Islet of Langerhans (tissue), 1 donor: Measurements from ENCODE around the gene PRAC2.
"Not testable (repeated sequence)": the region's sequence is repeated elsewhere in the genome, so short reads cannot be mapped to it uniquely, and the experiment has no call there.

Experiments used
- FAIRE-seq: peaks from one replicate; lab custom pipeline; 2011; peaks lifted over from hg19 to GRCh38; lab: Jason Lieb, UNC

The PRAC2 gene

DNA sequence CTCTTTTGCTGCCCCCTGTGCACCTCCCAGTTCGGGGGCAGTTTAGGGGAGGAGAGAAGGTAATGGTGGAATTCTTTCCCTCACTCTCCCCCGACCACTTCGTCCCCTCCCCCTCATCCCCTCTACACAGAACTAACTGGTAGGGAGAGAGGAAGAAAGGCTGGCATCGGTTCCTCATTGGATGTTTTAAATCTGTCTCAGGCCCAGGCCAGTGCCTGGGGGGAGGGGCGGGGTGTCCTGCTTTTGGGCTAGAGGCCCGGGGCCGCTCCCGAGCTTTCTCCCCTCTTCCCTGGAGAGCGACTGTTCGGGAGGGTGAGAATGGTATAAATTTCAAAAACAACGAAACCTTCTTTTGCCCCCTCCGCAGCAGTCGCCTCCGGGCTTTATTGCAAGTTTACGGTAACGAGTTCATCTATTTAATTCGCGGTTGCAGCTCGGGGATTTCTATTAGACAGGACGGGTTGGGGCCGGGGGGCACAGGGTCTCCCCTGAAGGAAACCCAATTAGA is at the start of gene PRAC2:
Gene PRAC2 (plus strand): TSS at position 271 of the 508 bp plus-strand sequence. CDS start 1,226 bp downstream, outside the sequence.
- no peak for FAIRE-seq

GRCh38 chr17:48676963-48677558 is 45.9 kb upstream of the PRAC2 start:
- no peak for FAIRE-seq

- no peak for FAIRE-seq
These were observed 44.6 kb upstream of the PRAC2 start for GRCh38 chr17:48678141-48678971.

GRCh38 chr17:48679385-48680096 is 43.4 kb upstream of the PRAC2 start:
- FAIRE-seq: no peak

- FAIRE-seq: no peak
These were observed 41.4 kb upstream of the PRAC2 start for GRCh38 chr17:48681609-48682008.

- FAIRE-seq: no peak
These were observed 32.3 kb upstream of the PRAC2 start for GRCh38 chr17:48690655-48691054.

GRCh38 chr17:48692049-48692448 is 30.9 kb upstream of the PRAC2 start:
- FAIRE-seq: no peak

DNA sequence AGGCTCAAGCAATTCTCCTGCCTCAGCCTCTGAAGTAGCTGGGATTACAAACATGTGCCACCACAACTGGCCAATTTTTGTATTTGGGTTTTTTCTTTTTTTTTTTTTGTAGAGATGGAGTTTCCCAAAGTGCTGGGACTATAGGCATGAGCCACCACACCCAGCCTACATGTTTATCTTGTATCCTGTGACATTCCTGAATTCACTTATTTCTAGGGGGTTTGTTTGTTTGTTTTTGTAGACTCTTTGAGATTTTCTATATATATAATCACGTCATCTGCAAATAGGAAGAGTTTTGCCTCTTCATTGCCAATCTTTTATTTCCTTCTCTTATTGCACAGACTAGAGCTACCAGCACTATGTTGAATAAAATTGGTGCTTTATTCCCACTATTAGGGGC is 29.8 kb upstream of the PRAC2 start:
- FAIRE-seq: no peak

- FAIRE-seq: no peak
These were observed 21.0 kb upstream of the PRAC2 start for GRCh38 chr17:48701864-48702532.

GRCh38 chr17:48704361-48705248 is 18.4 kb upstream of the PRAC2 start:
- FAIRE-seq: no peak

DNA sequence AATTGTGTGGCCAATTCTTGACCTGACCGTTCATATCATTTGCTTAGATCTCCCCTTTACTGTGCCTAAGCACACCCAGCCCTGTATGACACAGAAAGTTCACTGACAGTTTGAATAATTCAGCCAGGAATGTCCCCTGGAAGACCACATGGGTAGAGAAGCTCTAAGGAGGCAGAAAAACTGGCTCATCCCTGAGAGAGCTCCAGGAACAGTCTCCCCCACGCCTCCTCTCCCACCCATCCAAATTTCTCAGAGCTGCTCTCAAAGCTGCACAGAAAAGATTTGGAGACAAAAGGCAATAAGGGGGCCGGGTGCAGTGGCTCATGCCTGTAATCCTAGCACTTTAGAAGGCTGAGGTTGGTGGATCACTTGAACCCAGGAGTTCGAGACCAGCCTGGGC is 11.9 kb upstream of the PRAC2 start:
- FAIRE-seq: no peak

- FAIRE-seq: no peak
These were observed 7.2 kb upstream of the PRAC2 start for GRCh38 chr17:48715496-48716399.

GRCh38 chr17:48716549-48716948 is 6.4 kb upstream of the PRAC2 start:
- FAIRE-seq: not testable (repeated sequence)

DNA sequence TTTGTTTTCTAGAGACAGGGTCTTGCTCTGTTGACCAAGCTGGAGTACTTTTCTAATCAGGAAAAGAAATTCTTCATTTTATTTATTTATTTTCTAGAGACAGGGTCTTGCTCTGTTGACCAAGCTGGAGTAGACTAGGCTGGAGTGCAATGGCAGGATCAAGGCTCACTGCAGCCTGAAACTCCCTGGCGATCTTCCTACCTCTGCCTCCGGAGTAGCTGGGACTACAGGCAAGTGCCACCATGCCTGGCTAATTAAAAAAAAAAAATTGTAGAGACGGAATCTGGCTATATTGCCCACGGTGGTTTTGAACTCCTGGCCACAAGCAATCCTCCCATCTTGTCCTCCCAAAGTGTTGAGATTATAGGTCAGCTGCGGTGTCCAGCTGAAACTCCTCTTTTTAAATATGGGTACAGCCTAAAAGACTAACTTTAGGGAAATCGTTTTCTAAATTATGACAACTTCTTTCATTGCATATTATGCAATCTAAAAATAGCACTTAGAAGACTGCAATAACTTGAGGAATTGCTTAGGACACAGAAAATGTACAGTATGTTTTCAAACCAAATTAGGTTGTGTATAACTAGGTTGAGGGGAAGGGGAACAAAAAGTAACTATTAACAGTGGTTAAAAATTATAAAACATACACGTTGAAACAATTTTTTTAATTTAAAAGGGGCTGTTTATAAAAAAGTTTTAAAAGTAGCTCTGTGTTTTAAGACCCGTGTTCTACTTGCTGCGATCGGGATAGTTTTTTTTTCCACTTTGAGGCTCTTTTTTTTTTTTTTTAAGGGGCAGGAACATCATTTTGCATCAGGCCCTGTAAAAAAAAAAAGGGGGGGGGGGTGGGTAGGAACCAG is 5.4 kb upstream of the PRAC2 start:
- no peak for FAIRE-seq

DNA sequence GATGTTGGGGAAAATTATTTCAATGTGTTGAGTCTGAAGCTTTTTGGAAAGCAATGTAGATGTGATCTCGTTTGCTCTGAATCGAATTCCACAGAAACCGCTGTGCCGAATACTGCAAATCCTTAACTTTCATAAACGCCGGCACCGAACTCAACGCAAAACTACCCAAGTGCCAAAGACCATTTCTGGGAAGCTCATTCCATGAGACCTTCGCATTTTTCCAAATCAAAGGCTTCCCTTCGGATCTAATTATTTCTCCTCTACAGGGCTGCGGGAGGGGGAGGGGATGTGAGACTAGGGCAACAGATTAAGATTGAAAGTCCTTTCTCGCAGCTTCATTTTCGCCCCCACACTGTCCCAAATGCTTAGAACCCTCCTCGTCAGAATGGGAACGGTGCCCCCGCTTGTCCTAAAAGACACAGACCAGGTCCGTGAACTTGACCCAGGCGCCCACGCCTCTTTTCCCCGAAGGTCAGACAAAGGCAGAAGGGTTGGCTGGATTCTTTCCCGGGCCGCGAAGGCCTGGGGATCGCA is 4.7 kb upstream of the PRAC2 start:
- no peak for FAIRE-seq

GRCh38 chr17:48718761-48719641 is 4.0 kb upstream of the PRAC2 start:
- FAIRE-seq: no peak

DNA sequence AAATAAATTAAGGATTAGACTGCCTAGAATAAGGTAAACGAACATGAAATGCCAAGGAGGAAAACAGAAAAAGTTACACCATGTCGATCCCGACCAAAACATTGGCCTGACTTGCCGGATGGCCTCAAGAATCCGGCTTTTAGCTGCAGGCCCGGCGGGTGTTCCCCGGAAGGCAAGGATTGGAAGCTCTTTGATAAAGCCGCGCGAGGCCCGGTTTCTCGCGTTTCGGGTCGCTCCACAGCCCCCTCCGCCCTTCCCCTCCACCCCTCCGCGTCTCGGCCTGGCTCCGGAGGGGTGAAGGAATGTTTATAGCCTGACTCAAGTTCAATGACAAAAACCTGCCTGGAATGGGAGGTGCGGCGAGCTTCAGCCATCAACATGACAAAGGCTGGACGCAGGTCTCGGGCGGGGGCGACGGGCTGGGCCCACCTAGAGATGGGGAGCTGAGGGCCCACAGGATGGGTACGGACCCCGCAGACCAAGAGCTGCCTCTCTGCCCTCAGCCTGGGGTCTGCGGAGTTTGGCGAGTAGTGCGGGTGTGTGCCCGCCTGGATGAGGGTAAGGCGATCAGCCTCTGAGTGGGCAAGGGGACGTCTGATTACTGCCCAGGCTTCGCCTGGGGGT is 3.2 kb upstream of the PRAC2 start:
- FAIRE-seq: no peak
